ENCODE measurements around the gene MATN4.
"Not testable (repeated sequence)": the region's sequence is repeated elsewhere in the genome, so short reads cannot be mapped to it uniquely, and the experiment has no call there.

Gene MATN4

GRCh38 chr20:45308117-45308778 lies at the start of gene MATN4:
Gene MATN4 (minus strand): TSS chr20:45308299. CDS start chr20:45305582, 2,717 bp downstream.
- TF ChIP-seq ZNF274 (IDR thresholded peaks at IDR 0.05; ENCODE audit: low read depth, low read length) (no peak), YY1 (IDR thresholded peaks at IDR 0.05; ENCODE audit: insufficient read depth, insufficient read length) (no peak), SUZ12 (IDR thresholded peaks at IDR 0.05; ENCODE audit: extremely low read depth, insufficient read depth, insufficient read length) (no peak)
- Histone ChIP-seq H3K36me3 (ENCODE audit: insufficient read depth, insufficient read length, low read length) (no peaks in the 10 kb centered on the region), H3K27me3 (ENCODE audit: insufficient read depth, insufficient read length) (peaks cover 12% of the 10 kb centered on the region), H3K4me1 (ENCODE audit: insufficient read depth, insufficient read length) (peaks cover 16% of the 10 kb centered on the region), H3K9me3 (ENCODE audit: insufficient read depth, low read length) (no peaks in the 10 kb centered on the region; the same call in 1 of the 2 replicates), H3K4me3 (ENCODE audit: insufficient read length, low read depth) (no peak within 1 kb of the TSS), H3K9ac (ENCODE audit: insufficient read length, low read depth) (peak within 1 kb of the TSS; percentile 32)
- no peak for DNase-seq (ENCODE audit: low read depth, low spot score)

GRCh38 chr20:45355209-45356084 lies 47.3 kb upstream of the MATN4 start:
- Histone ChIP-seq H3K4me3 (ENCODE audit: insufficient read length, low read depth) (no peak overlapping the region), H3K27me3 (ENCODE audit: insufficient read depth, insufficient read length) (no peaks in the 10 kb centered on the region), H3K4me1 (ENCODE audit: insufficient read depth, insufficient read length) (peaks cover 5% of the 10 kb centered on the region), H3K9ac (ENCODE audit: insufficient read length, low read depth) (no peak overlapping the region), H3K9me3 (ENCODE audit: insufficient read depth, low read length) (no peaks in the 10 kb centered on the region), H3K36me3 (ENCODE audit: insufficient read depth, insufficient read length, low read length) (no peaks in the 10 kb centered on the region)
- no peak for DNase-seq (ENCODE audit: low read depth, low spot score)
- TF ChIP-seq SUZ12 (IDR thresholded peaks at IDR 0.05; ENCODE audit: extremely low read depth, insufficient read depth, insufficient read length) (no peak), YY1 (IDR thresholded peaks at IDR 0.05; ENCODE audit: insufficient read depth, insufficient read length) (no peak), ZNF274 (IDR thresholded peaks at IDR 0.05; ENCODE audit: low read depth, low read length) (no peak)

GRCh38 chr20:45354423-45355208 lies 46.5 kb upstream of the MATN4 start:
- Histone ChIP-seq H3K9me3 (ENCODE audit: insufficient read depth, low read length) (no peaks in the 10 kb centered on the region), H3K4me1 (ENCODE audit: insufficient read depth, insufficient read length) (no peaks in the 10 kb centered on the region), H3K9ac (ENCODE audit: insufficient read length, low read depth) (no peak overlapping the region), H3K27me3 (ENCODE audit: insufficient read depth, insufficient read length) (no peaks in the 10 kb centered on the region), H3K4me3 (ENCODE audit: insufficient read length, low read depth) (no peak overlapping the region), H3K36me3 (ENCODE audit: insufficient read depth, insufficient read length, low read length) (no peaks in the 10 kb centered on the region)
- TF ChIP-seq SUZ12 (IDR thresholded peaks at IDR 0.05; ENCODE audit: extremely low read depth, insufficient read depth, insufficient read length), result no peak
- TF ChIP-seq YY1 (IDR thresholded peaks at IDR 0.05; ENCODE audit: insufficient read depth, insufficient read length), result no peak
- TF ChIP-seq ZNF274 (IDR thresholded peaks at IDR 0.05; ENCODE audit: low read depth, low read length), result no peak
- no peak for DNase-seq (ENCODE audit: low read depth, low spot score)

- Histone ChIP-seq H3K9ac (ENCODE audit: insufficient read length, low read depth) (no peak overlapping the region), H3K36me3 (ENCODE audit: insufficient read depth, insufficient read length, low read length) (no peaks in the 10 kb centered on the region), H3K27me3 (ENCODE audit: insufficient read depth, insufficient read length) (no peaks in the 10 kb centered on the region), H3K9me3 (ENCODE audit: insufficient read depth, low read length) (no peaks in the 10 kb centered on the region), H3K4me3 (ENCODE audit: insufficient read length, low read depth) (no peak overlapping the region), H3K4me1 (ENCODE audit: insufficient read depth, insufficient read length) (no peaks in the 10 kb centered on the region)
- TF ChIP-seq ZNF274 (IDR thresholded peaks at IDR 0.05; ENCODE audit: low read depth, low read length) (no peak), YY1 (IDR thresholded peaks at IDR 0.05; ENCODE audit: insufficient read depth, insufficient read length) (no peak), SUZ12 (IDR thresholded peaks at IDR 0.05; ENCODE audit: extremely low read depth, insufficient read depth, insufficient read length) (no peak)
- DNase-seq (ENCODE audit: low read depth, low spot score), result no peak
Observed at GRCh38 chr20:45353746-45354145, 45.6 kb upstream of the MATN4 start.

- DNase-seq (ENCODE audit: low read depth, low spot score), result no peak
- Histone ChIP-seq H3K9me3 (ENCODE audit: insufficient read depth, low read length) (no peaks in the 10 kb centered on the region), H3K9ac (ENCODE audit: insufficient read length, low read depth) (no peak overlapping the region), H3K4me1 (ENCODE audit: insufficient read depth, insufficient read length) (no peaks in the 10 kb centered on the region), H3K36me3 (ENCODE audit: insufficient read depth, insufficient read length, low read length) (no peaks in the 10 kb centered on the region), H3K4me3 (ENCODE audit: insufficient read length, low read depth) (no peak overlapping the region), H3K27me3 (ENCODE audit: insufficient read depth, insufficient read length) (no peaks in the 10 kb centered on the region)
- no peak for TF ChIP-seq SUZ12 (IDR thresholded peaks at IDR 0.05; ENCODE audit: extremely low read depth, insufficient read depth, insufficient read length)
- no peak for TF ChIP-seq YY1 (IDR thresholded peaks at IDR 0.05; ENCODE audit: insufficient read depth, insufficient read length)
- no peak for TF ChIP-seq ZNF274 (IDR thresholded peaks at IDR 0.05; ENCODE audit: low read depth, low read length)
Observed at GRCh38 chr20:45352729-45353128, 44.6 kb upstream of the MATN4 start.

- not testable (repeated sequence) for H3K4me3 ChIP-seq (ENCODE audit: insufficient read length, low read depth); H3K9me3 ChIP-seq (ENCODE audit: insufficient read depth, low read length); DNase-seq (ENCODE audit: low read depth, low spot score); H3K4me1 ChIP-seq (ENCODE audit: insufficient read depth, insufficient read length); H3K36me3 ChIP-seq (ENCODE audit: insufficient read depth, insufficient read length, low read length); H3K27me3 ChIP-seq (ENCODE audit: insufficient read depth, insufficient read length); H3K9ac ChIP-seq (ENCODE audit: insufficient read length, low read depth)
Observed at GRCh38 chr20:45350795-45351194, 42.7 kb upstream of the MATN4 start.

- Histone ChIP-seq H3K36me3 (ENCODE audit: insufficient read depth, insufficient read length, low read length) (peaks cover 15% of the 10 kb centered on the region), H3K9ac (ENCODE audit: insufficient read length, low read depth) (no peak overlapping the region), H3K27me3 (ENCODE audit: insufficient read depth, insufficient read length) (no peaks in the 10 kb centered on the region), H3K9me3 (ENCODE audit: insufficient read depth, low read length) (no peaks in the 10 kb centered on the region), H3K4me3 (ENCODE audit: insufficient read length, low read depth) (no peak overlapping the region), H3K4me1 (ENCODE audit: insufficient read depth, insufficient read length) (peaks cover 11% of the 10 kb centered on the region)
- DNase-seq (ENCODE audit: low read depth, low spot score), result no peak
- no peak for TF ChIP-seq YY1 (IDR thresholded peaks at IDR 0.05; ENCODE audit: insufficient read depth, insufficient read length)
Observed at GRCh38 chr20:45350217-45350616, 42.1 kb upstream of the MATN4 start.

Measured in NT2/D1 (cell line).